ENCODE data around the gene HOXB9. TPM values are rescaled to one million over a fixed set of nuclear protein-coding genes. Genes with fewer than 3 reads are reported as not detected.

HOXB9 gene
- total RNA-seq, 2 donors from 2014 or later, result 35.9 to 59.2 TPM

GRCh38 chr17:48604770-48605329 is 21.3 kb downstream of the HOXB9 start, which contains the start of gene HOXB6:
Gene HOXB6 (minus strand): TSS chr17:48604986. CDS start chr17:48598150, 6,836 bp downstream.
- peak; percentile 62 for ATAC-seq
- peak; percentile 84 for DNase-seq
- intact Hi-C loops (cut with DNase I, micrococcal nuclease), result no loop called here

GRCh38 chr17:48603959-48604769 is 22.0 kb downstream of the HOXB9 start:
- ATAC-seq, result peak; percentile 66
- intact Hi-C loops (cut with DNase I, micrococcal nuclease), result no loop called here
- DNase-seq, result peak in 1 of 2 donors; percentile 76

GRCh38 chr17:48601539-48602425 is 24.4 kb downstream of the HOXB9 start:
- DNase-seq, result peak; percentile 72 to 82
- peak; percentile 56 for ATAC-seq

GRCh38 chr17:48601207-48601538 is 25.0 kb downstream of the HOXB9 start:
- DNase-seq (no peak), ATAC-seq (no peak)
- intact Hi-C loops (cut with DNase I, micrococcal nuclease), result no loop called here

More at GRCh38 chr17:48601539-48602425, 24.4 kb downstream of the HOXB9 start:
- intact Hi-C loops (cut with DNase I, micrococcal nuclease), result no loop called here

GRCh38 chr17:48600244-48601098 is 25.7 kb downstream of the HOXB9 start:
- ATAC-seq (no peak), DNase-seq (no peak)
- intact Hi-C loops (cut with DNase I, micrococcal nuclease), result no loop called here

- ATAC-seq (no peak), DNase-seq (no peak)
- intact Hi-C loops (cut with DNase I, micrococcal nuclease), result no loop called here
These were observed 26.8 kb downstream of the HOXB9 start for GRCh38 chr17:48599354-48599753.

- no peak for DNase-seq
- intact Hi-C loops (cut with DNase I, micrococcal nuclease), result no loop called here
- no peak for ATAC-seq
These were observed 27.4 kb downstream of the HOXB9 start for GRCh38 chr17:48598736-48599135.

- ATAC-seq (peak; percentile 65), DNase-seq (peak; percentile 91 to 93)
- intact Hi-C loops (cut with DNase I, micrococcal nuclease), result no loop called here
These were observed 28.2 kb downstream of the HOXB9 start for GRCh38 chr17:48597778-48598631.

- DNase-seq, result no peak
- intact Hi-C loops (cut with DNase I, micrococcal nuclease), result no loop called here
- no peak for ATAC-seq
These were observed 28.7 kb downstream of the HOXB9 start for GRCh38 chr17:48597528-48597777.

GRCh38 chr17:48596735-48597527 is 29.2 kb downstream of the HOXB9 start:
- intact Hi-C loops (cut with DNase I, micrococcal nuclease), result no loop called here
- DNase-seq, result no peak
- ATAC-seq, result no peak

GRCh38 chr17:48596000-48596734 is 30.0 kb downstream of the HOXB9 start:
- ATAC-seq (no peak), DNase-seq (no peak)
- intact Hi-C loops (cut with DNase I, micrococcal nuclease), result no loop called here

GRCh38 chr17:48595278-48595999 is 30.7 kb downstream of the HOXB9 start:
- intact Hi-C loops (cut with DNase I, micrococcal nuclease), result no loop called here
- no peak for ATAC-seq

GRCh38 chr17:48594538-48595277 is 31.4 kb downstream of the HOXB9 start:
- ATAC-seq (no peak), DNase-seq (no peak)
- intact Hi-C loops (cut with DNase I, micrococcal nuclease), result no loop called here

More at GRCh38 chr17:48595278-48595999, 30.7 kb downstream of the HOXB9 start:
- no peak for DNase-seq

- ATAC-seq, result no peak
- peak in 1 of 2 donors; percentile 75 for DNase-seq
- intact Hi-C loops (cut with DNase I, micrococcal nuclease), result no loop called here
These were observed 32.2 kb downstream of the HOXB9 start for GRCh38 chr17:48593840-48594537.
